SU-DHL-6 (cell line): ENCODE data around the gene CEACAM6.

Experiments used
- H2AFZ ChIP-seq: fragments of 200-600 bp; sonication (generic); 2 replicates; pipeline ENCODE4 v1.6.1; 2014; ENCODE audit warnings: low read depth, mild to moderate bottlenecking, moderate library complexity, mixed read lengths, antibody characterized with exemption, low read length; ENCODE audit not compliant: severe bottlenecking
- H3F3A ChIP-seq: fragments of 200-600 bp; shearing (Covaris generic); 2 replicates; pipeline ENCODE4 v1.6.0; 2016; ENCODE audit warnings: antibody characterized with exemption, mild to moderate bottlenecking; ENCODE audit not compliant: insufficient read depth
- H3K27ac ChIP-seq: fragments of 200-600 bp; sonication (generic); 2 replicates; pipeline ENCODE4 v1.5.1; 2016; ENCODE audit warnings: low read depth, mild to moderate bottlenecking, low read length, moderate library complexity, mixed read lengths
- H3K27me3 ChIP-seq: fragments of 200-600 bp; sonication (generic), shearing (Covaris generic); 2 replicates; pipeline ENCODE4 v1.6.0; 2014; ENCODE audit warnings: mild to moderate bottlenecking, low read length
- H3K36me3 ChIP-seq: fragments of 200-600 bp; sonication (generic); 2 replicates; pipeline ENCODE4 v1.6.1; 2014; ENCODE audit warnings: mild to moderate bottlenecking, low read length, mixed read lengths
- H3K4me2 ChIP-seq: fragments of 300-600, 200-600 bp; shearing (Covaris generic), sonication (generic); 2 replicates; pipeline ENCODE4 v1.6.0; 2014; ENCODE audit warnings: low read length, low read depth, mild to moderate bottlenecking; ENCODE audit not compliant: poor library complexity, severe bottlenecking
- H3K4me3 ChIP-seq: fragments of 200-600 bp; sonication (generic); 2 replicates; pipeline ENCODE4 v1.5.1; 2014; ENCODE audit warnings: antibody characterized with exemption, low read length, mild to moderate bottlenecking, mixed read lengths; ENCODE audit not compliant: insufficient read depth, poor library complexity, severe bottlenecking
- H3K79me2 ChIP-seq: fragments of 200-600 bp; sonication (generic); 2 replicates; pipeline ENCODE4 v1.6.1; 2014; ENCODE audit warnings: mild to moderate bottlenecking, low read length, moderate library complexity; ENCODE audit not compliant: insufficient read depth
- H3K9ac ChIP-seq: fragments of 200-600 bp; sonication (generic); 2 replicates; pipeline ENCODE4 v1.7.0; 2014; ENCODE audit warnings: mild to moderate bottlenecking, low read length
- H3K9me2 ChIP-seq: fragments of 200-600 bp; sonication (generic); replicated peaks from 2 replicates; pipeline ENCODE4 v1.6.1; 2014; ENCODE audit warnings: low read length; ENCODE audit not compliant: insufficient read depth
- H3K9me3 ChIP-seq: fragments of 200-600 bp; sonication (generic); 2 replicates; pipeline ENCODE4 v1.6.1; 2014; ENCODE audit warnings: low read length, mixed read lengths; ENCODE audit not compliant: insufficient read depth
- H4K20me1 ChIP-seq: fragments of 200-600 bp; sonication (generic); 2 replicates; pipeline ENCODE4 v1.6.1; 2014; ENCODE audit warnings: low read depth, mild to moderate bottlenecking, antibody characterized with exemption, low read length, moderate library complexity, mixed read lengths
- CTCF ChIP-seq: fragments of 200-600 bp; sonication (generic); IDR thresholded peaks from one replicate; pipeline ENCODE4 v1.5.1; 2017; ENCODE audit warnings: antibody characterized with exemption, mild to moderate bottlenecking, low read length, moderate library complexity; ENCODE audit not compliant: insufficient read depth, poor library complexity, severe bottlenecking
- EZH2phosphoT487 ChIP-seq: fragments of 200-600 bp; sonication (generic), shearing (Covaris generic); conservative IDR thresholded peaks from 2 replicates; pipeline ENCODE4 v1.6.1; 2018; ENCODE audit warnings: mild to moderate bottlenecking, antibody characterized with exemption, low read length, moderate library complexity, mixed read lengths

Gene CEACAM6

GRCh38 chr19:41769608-41770007 lies 14.3 kb downstream of the CEACAM6 start:
- TF ChIP-seq CTCF (no peak), EZH2phosphoT487 (no peak)
- Histone ChIP-seq H3K9ac (no peak overlapping the region), H3K9me3 (no peaks in the 10 kb centered on the region), H3K36me3 (no peaks in the 10 kb centered on the region), H3F3A (no peaks in the 10 kb centered on the region), H3K9me2 (no peaks in the 10 kb centered on the region), H2AFZ (no peak overlapping the region), H4K20me1 (no peaks in the 10 kb centered on the region), H3K79me2 (no peaks in the 10 kb centered on the region), H3K4me2 (no peak overlapping the region), H3K27me3 (no peaks in the 10 kb centered on the region), H3K4me3 (no peak overlapping the region), H3K27ac (no peak overlapping the region)

- H3K27ac ChIP-seq: no peak overlapping the region
- H3K79me2 ChIP-seq: no peaks in the 10 kb centered on the region
- H3F3A ChIP-seq: no peaks in the 10 kb centered on the region
- no peaks in the 10 kb centered on the region for H3K9me3 ChIP-seq
- TF ChIP-seq CTCF: no peak
- TF ChIP-seq EZH2phosphoT487: no peak
- no peak overlapping the region for H3K9ac ChIP-seq
- no peaks in the 10 kb centered on the region for H3K36me3 ChIP-seq
- H3K4me2 ChIP-seq: no peak overlapping the region
- H4K20me1 ChIP-seq: no peaks in the 10 kb centered on the region
- no peak overlapping the region for H3K4me3 ChIP-seq
- no peak overlapping the region for H2AFZ ChIP-seq
- no peaks in the 10 kb centered on the region for H3K27me3 ChIP-seq
- H3K9me2 ChIP-seq: no peaks in the 10 kb centered on the region
Measured at GRCh38 chr19:41771410-41771809, 16.1 kb downstream of the CEACAM6 start.

GRCh38 chr19:41774515-41774980 lies 19.2 kb downstream of the CEACAM6 start:
- H3K27ac ChIP-seq: no peak overlapping the region
- no peak overlapping the region for H2AFZ ChIP-seq
- H3F3A ChIP-seq: no peaks in the 10 kb centered on the region
- H3K9me2 ChIP-seq: no peaks in the 10 kb centered on the region
- H3K36me3 ChIP-seq: no peaks in the 10 kb centered on the region
- no peak overlapping the region for H3K9ac ChIP-seq
- no peaks in the 10 kb centered on the region for H3K9me3 ChIP-seq
- no peak overlapping the region for H3K4me3 ChIP-seq
- no peaks in the 10 kb centered on the region for H3K79me2 ChIP-seq
- no peaks in the 10 kb centered on the region for H3K27me3 ChIP-seq
- TF ChIP-seq CTCF (no peak), EZH2phosphoT487 (no peak)
- H3K4me2 ChIP-seq: no peak overlapping the region
- no peaks in the 10 kb centered on the region for H4K20me1 ChIP-seq
